ENCODE data around the gene C16orf74.

C16orf74 gene

DNA sequence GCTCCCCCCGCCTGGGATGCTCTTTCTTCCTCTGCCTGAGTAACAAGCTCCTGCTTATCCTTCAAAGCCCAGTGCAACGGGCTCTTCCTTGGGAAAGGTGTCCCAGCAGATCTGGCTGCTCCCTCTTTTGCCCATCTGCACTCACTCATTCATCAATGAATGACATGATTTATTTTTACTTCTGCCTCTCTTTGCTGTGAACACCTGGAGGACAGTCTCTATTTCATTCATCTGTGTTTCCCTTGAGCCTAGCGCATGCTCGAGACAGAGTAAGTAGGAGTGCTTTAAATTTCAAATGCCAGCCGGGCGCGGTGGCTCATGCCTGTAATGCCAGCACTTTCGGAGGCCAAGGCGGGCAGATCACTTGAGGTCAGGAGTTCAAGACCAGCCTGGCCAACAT lies 40.2 kb downstream of the C16orf74 start:
- no peak overlapping the region for H3K9ac ChIP-seq (ENCODE audit: low read depth, low read length)
- no peaks in the 10 kb centered on the region; the same call in 1 of the 2 replicates for H3K36me3 ChIP-seq (ENCODE audit: insufficient read depth, low read length)
- H3K4me1 ChIP-seq (ENCODE audit: insufficient read depth, low read length), result 0 out of 2 replicates have a peak, but pooled peaks cover 4% of the 10 kb centered on the region
- H3K9me3 ChIP-seq (ENCODE audit: control insufficient read depth, insufficient read depth, low read length), result peaks cover 6% of the 10 kb centered on the region; the same call in 1 of the 2 replicates

DNA sequence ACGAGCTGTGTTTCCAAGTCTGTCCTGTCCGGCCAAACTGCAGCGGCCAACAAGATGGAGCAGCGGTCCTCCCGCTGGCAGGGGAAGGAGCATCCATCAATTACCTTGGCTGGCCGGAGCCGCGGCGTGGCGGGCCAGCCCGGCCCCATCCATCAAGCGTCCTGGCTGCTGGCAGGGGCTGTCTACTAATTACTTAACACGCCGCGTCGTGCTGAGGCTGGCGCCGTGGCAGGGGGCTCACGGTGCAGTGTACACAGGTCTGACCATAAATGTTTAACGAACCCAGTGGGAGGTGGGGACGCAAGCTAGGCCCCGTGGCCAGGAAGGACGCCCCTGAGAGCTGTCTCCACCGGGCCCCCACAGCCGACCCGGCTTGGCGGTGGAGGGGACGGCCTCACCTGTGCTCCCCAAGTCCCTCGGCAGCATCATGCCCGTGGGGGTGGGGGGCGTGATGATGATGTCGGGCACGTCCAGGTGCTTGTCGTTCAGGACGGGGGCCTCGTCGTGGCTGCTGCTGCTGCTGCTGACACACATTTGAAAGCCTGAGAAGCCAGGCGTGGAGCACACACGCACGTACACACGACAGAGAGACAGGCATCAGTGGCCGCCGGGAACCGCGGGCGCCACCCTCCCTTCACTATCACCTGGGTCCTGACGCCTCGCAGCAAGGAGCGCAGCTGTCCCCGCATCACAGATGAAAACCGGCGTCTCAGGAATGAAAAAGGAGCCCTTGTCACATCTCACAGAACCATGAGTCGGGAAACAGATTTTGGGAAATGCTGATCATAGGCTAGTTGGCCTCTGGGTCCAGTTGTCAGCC lies 40.9 kb downstream of the C16orf74 start:
- H3K36me3 ChIP-seq (ENCODE audit: insufficient read depth, low read length), result no peaks in the 10 kb centered on the region; the same call in 1 of the 2 replicates
- no peaks in the 10 kb centered on the region for H3K4me1 ChIP-seq (ENCODE audit: insufficient read depth, low read length)
- peaks cover 6% of the 10 kb centered on the region; the same call in 1 of the 2 replicates for H3K9me3 ChIP-seq (ENCODE audit: control insufficient read depth, insufficient read depth, low read length)
- no peak overlapping the region for H3K9ac ChIP-seq (ENCODE audit: low read depth, low read length)

DNA sequence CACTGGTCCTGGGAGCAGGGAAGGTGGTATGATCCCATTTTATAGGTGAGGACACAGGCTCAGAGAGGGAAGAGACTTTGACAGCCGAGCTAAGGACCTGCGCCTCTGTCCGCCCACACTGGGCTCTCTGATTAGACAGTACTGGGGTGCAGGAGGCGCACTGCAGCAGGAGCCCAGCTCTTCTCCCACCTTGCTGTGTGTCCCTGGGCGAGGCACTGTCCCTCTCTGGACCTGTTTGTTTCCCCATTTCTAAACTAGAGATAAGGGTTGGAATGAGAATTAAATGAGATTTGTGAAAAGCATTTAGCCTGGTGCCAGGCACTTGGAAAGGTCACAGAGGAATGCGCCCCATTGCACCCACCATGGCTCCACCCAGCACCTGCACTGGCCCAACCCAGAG lies 42.6 kb downstream of the C16orf74 start:
- peaks cover 6% of the 10 kb centered on the region; the same call in 1 of the 2 replicates for H3K9me3 ChIP-seq (ENCODE audit: control insufficient read depth, insufficient read depth, low read length)

DNA sequence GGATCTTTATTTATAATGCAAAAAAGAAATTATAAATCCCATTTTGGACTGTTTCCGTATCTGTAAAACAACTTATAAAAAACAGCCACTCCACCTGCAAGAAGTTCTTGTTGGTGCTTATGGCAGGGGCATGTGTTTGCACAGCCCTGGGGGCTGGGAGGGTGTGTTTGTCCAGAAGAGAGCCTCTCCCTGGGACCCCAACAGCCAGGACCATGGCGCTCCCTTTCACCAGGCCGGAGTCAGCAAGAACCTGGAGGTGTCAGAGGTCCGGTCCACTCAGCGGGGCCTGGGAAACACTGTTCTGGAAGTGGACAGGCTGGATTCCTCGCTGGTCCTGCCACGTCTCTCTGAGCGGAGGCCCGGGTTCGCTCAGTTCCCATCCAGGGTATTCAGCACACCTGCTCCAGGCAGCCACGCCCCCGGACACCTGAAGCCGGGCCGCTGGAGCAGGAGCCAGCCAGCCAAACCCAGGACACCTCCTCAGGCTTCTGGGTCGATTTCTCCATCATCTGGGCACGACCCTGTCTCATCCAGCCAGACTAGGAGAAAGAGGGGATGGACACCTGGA lies 43.3 kb downstream of the C16orf74 start:
- Histone ChIP-seq H3K9ac (ENCODE audit: low read depth, low read length) (no peak overlapping the region), H3K9me3 (ENCODE audit: control insufficient read depth, insufficient read depth, low read length) (0 out of 2 replicates have a peak, but pooled peaks cover 6% of the 10 kb centered on the region), H3K4me1 (ENCODE audit: insufficient read depth, low read length) (no peaks in the 10 kb centered on the region), H3K36me3 (ENCODE audit: insufficient read depth, low read length) (no peaks in the 10 kb centered on the region; the same call in 1 of the 2 replicates)

More for the DNA sequence above, 42.6 kb downstream of the C16orf74 start:
- Histone ChIP-seq H3K9ac (ENCODE audit: low read depth, low read length) (no peak overlapping the region), H3K4me1 (ENCODE audit: insufficient read depth, low read length) (no peaks in the 10 kb centered on the region), H3K36me3 (ENCODE audit: insufficient read depth, low read length) (no peaks in the 10 kb centered on the region; the same call in 1 of the 2 replicates)

DNA sequence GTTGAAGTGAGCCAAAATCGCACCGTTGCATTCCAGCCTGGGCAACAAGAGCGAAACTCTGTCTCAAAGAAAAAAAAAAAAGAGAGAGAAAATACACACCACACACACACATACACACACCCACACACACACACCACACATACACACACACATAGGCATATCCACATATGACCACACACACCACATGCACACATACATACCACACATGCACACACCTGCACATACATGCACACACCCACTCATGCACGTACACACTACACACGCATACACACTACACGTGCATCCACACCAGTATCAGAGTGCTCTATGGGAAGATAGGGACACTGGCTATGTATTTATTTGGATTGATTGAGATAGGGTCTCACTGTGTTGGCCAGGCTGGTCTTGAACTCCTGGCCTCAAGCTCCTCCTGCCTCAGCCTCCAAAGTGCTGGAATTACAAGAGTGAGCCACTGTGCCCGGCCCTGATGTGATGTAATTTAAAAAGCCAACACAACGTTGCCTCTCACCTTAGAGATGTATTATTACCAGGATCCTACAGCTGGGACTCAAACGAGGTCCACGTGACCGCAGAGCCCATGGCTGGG lies 44.4 kb downstream of the C16orf74 start:
- H3K36me3 ChIP-seq (ENCODE audit: insufficient read depth, low read length), result no peaks in the 10 kb centered on the region
- no peaks in the 10 kb centered on the region for H3K4me1 ChIP-seq (ENCODE audit: insufficient read depth, low read length)
- H3K9me3 ChIP-seq (ENCODE audit: control insufficient read depth, insufficient read depth, low read length), result no peaks in the 10 kb centered on the region
- H3K9ac ChIP-seq (ENCODE audit: low read depth, low read length), result no peak overlapping the region

DNA sequence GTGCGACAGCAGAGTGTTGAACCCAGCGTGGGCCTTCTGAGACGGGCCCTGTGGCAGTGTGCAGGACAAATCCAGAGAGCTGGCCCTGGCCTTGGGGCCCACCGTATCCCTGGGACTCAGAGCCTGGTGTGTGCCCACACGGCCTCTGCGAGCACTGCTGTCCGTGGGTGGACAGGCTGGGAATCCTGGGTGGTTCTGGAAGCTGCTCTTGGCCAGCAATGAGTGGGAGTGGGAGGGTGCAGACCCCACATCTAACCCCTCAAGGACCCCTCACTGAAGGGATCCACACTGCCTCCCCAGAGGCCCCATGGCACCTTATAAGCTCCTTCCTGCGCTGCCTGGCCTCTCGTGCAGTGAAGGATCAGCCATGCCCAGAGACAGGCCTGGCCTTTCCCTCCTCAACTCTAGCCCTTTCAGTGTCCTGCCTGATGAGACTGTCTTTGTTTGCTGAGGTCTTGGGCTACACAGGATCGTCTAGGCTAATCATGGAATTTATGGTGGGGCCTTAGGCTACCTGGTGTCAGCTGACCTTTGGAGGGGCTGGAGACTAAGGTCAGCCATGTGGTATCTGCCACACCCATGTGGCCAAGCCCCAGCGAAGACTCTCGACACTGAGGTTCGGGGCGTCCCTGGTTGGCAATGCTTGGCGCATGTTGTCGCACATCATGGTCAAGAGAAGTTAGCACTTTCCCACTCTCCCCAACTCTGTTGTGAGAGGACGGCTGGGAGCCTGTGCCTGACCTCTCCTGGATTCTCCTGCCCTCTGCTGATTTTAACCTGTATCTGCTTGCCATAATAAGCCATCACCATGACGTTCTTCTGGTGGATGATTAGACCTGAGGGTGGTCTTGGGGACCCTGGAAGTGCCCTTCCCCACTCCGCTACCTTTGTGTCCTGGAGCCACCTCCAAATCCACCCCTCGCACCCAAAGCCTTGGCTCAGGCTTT lies 45.7 kb downstream of the C16orf74 start:
- no peak overlapping the region for H3K9ac ChIP-seq (ENCODE audit: low read depth, low read length)
- no peaks in the 10 kb centered on the region for H3K36me3 ChIP-seq (ENCODE audit: insufficient read depth, low read length)

DNA sequence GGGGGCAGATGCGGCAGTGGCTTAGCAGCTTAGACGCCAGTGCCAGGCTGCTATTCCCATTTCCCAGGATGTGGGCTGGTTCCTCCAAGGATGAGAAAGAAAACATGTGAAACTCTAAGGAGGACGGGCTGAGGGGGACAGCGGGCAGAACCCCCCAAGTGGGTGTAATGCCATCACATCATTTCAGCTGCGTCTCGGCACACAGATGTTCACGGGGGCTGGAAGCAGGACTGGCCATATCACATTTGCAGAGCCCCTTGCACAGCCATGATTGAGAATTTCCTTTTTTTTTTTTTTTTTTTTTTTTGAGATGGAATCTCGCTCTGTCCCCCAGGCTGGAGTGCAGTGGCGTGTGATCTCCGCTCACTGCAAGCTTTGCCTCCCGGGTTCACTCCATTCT lies 46.9 kb downstream of the C16orf74 start:
- Histone ChIP-seq H3K36me3 (ENCODE audit: insufficient read depth, low read length) (no peaks in the 10 kb centered on the region), H3K4me1 (ENCODE audit: insufficient read depth, low read length) (no peaks in the 10 kb centered on the region; the same call in 1 of the 2 replicates), H3K9me3 (ENCODE audit: control insufficient read depth, insufficient read depth, low read length) (no peaks in the 10 kb centered on the region), H3K9ac (ENCODE audit: low read depth, low read length) (no peak overlapping the region)

More for the DNA sequence above, 45.7 kb downstream of the C16orf74 start:
- Histone ChIP-seq H3K4me1 (ENCODE audit: insufficient read depth, low read length) (no peaks in the 10 kb centered on the region), H3K9me3 (ENCODE audit: control insufficient read depth, insufficient read depth, low read length) (no peaks in the 10 kb centered on the region)

DNA sequence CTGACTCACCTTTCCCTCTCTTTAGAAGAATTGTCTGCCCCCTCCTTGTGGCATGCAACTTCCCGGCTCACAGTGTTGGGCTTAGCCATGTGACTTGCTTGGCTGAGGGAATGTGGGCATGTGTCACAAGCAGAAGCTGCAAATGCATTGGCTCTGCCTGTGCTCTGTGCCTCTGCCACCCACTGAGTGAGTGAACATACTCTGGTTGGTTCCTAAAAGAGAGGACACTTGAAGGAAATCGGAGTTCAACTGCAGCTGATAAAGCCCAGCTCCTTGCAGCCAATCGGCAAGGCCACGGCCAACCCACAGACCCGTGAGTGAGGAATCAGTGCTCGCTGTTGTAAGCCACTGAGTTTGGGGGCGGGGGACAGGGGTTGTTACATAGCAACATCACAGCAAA lies 51.3 kb downstream of the C16orf74 start:
- no peak overlapping the region for H3K9ac ChIP-seq (ENCODE audit: low read depth, low read length)
- no peaks in the 10 kb centered on the region for H3K36me3 ChIP-seq (ENCODE audit: insufficient read depth, low read length)
- H3K4me1 ChIP-seq (ENCODE audit: insufficient read depth, low read length), result no peaks in the 10 kb centered on the region; the same call in 1 of the 2 replicates
- H3K9me3 ChIP-seq (ENCODE audit: control insufficient read depth, insufficient read depth, low read length), result no peaks in the 10 kb centered on the region

DNA sequence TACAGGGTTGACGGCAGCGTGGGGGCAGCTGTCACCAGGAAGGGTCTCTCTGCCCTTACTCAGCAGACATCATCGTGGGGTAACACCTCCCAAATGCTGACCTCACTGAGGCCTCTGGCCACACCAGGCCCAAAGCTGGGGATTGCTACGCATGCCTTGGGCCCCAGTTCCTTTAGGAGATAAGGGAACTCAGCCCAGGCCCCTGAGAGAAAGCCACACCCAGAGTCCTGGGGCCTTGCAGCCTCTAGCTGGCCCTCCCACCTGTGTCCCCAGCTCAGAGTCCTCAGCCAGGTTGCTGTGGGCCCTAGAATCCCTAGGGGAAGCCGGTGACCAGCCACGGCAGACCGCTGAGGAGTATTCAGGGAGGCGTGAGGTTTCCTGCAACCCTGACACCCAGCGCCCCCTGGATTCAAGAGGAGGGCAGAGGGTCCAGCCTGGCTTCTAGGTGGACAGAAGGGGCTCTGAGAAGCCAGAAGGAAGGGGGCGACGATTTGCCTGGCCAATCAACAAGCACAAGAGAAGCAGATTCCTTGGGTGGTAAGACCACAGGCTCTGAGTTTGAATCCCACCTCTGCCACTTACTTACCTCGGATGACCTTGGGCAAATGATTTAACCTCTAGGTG lies 51.8 kb downstream of the C16orf74 start:
- H3K9me3 ChIP-seq (ENCODE audit: control insufficient read depth, insufficient read depth, low read length), result no peaks in the 10 kb centered on the region
- H3K9ac ChIP-seq (ENCODE audit: low read depth, low read length), result no peak overlapping the region

DNA sequence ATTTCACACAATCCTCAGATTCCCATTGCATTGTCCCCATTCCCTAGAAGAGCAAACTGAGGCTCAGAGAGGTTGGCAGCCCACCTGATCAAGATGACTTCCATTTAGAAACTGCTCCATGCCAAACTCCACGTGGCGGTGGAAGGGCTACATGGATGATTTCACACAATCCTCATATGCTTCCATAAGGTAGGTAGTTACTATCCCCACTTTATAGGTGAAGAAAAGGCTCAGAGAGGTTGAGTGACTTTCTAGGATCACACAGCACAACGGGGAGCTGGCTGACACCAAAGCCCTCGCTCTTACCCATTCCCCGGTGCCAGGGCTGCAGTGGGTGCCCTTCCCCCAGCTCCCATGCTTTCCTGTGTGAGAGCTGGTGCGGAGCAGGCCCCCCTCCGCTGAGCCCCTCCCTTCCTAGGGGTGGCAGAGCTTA lies 52.4 kb downstream of the C16orf74 start:
- no peaks in the 10 kb centered on the region; the same call in 1 of the 2 replicates for H3K4me1 ChIP-seq (ENCODE audit: insufficient read depth, low read length)
- no peak overlapping the region for H3K9ac ChIP-seq (ENCODE audit: low read depth, low read length)
- no peaks in the 10 kb centered on the region for H3K9me3 ChIP-seq (ENCODE audit: control insufficient read depth, insufficient read depth, low read length)
- no peaks in the 10 kb centered on the region for H3K36me3 ChIP-seq (ENCODE audit: insufficient read depth, low read length)

More for the DNA sequence above, 51.8 kb downstream of the C16orf74 start:
- Histone ChIP-seq H3K36me3 (ENCODE audit: insufficient read depth, low read length) (no peaks in the 10 kb centered on the region), H3K4me1 (ENCODE audit: insufficient read depth, low read length) (no peaks in the 10 kb centered on the region; the same call in 1 of the 2 replicates)

DNA sequence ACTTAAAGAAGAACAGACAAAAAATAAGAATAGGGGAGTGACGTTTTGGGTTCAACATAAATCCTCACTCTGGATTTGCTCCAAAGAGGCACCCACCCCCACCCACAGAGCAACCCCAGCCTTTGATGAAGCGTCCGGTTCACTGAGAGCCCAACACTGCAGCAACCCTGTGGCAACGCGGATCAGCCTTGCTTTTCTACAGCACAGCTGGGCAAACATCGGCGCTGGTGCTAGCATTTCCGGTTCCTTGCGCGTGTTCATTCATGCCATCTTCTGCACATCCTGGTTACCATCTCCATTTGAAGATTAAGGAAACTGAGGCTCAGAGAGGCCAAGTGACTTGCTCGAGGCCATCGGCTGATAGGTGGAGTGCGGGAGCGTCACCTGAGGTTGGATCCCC lies 53.5 kb downstream of the C16orf74 start:
- H3K4me1 ChIP-seq (ENCODE audit: insufficient read depth, low read length), result no peaks in the 10 kb centered on the region; the same call in 1 of the 2 replicates
- no peaks in the 10 kb centered on the region for H3K9me3 ChIP-seq (ENCODE audit: control insufficient read depth, insufficient read depth, low read length)
- H3K9ac ChIP-seq (ENCODE audit: low read depth, low read length), result no peak overlapping the region
- no peaks in the 10 kb centered on the region for H3K36me3 ChIP-seq (ENCODE audit: insufficient read depth, low read length)

DNA sequence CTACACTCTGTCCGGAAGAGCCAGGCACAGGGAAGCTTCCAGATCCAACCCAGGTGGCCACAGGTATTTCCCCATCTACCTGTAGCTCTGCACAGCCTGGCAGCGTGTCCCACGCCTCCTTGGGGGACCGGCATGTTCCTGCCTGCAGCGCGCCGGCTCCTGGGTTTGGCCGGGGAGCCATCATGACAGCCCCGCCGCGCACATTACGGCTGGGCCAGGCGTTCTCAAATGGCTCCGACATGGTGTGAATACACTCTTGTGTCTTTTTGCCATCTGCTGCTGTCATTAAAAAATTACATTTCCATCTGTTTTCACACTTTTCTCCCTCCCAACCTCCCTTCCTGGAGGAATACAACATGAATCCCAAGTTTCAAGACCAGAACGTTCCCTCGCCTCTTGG lies 54.1 kb downstream of the C16orf74 start:
- no peak overlapping the region for H3K9ac ChIP-seq (ENCODE audit: low read depth, low read length)
- no peaks in the 10 kb centered on the region for H3K9me3 ChIP-seq (ENCODE audit: control insufficient read depth, insufficient read depth, low read length)
- no peaks in the 10 kb centered on the region for H3K36me3 ChIP-seq (ENCODE audit: insufficient read depth, low read length)
- H3K4me1 ChIP-seq (ENCODE audit: insufficient read depth, low read length), result no peaks in the 10 kb centered on the region; the same call in 1 of the 2 replicates
